Left ventricle myocardium inferior (tissue), 1 donor: ENCODE results near the gene AQP12A. TPM values are rescaled to one million over a fixed set of nuclear protein-coding genes. Genes with fewer than 3 reads are reported as not detected.
"Not testable (repeated sequence)": the region's sequence is repeated elsewhere in the genome, so short reads cannot be mapped to it uniquely, and the experiment has no call there.

Experiments used
- DNase-seq: peaks from one replicate; pipeline ENCODE4 v3.0.0-alpha.2; 2020
- H3K27ac ChIP-seq: fragments of 200-600 bp; replicated peaks from 2 replicates; pipeline ENCODE4 v1.8.0; 2021
- H3K27me3 ChIP-seq: fragments of 200-600 bp; 2 replicates; pipeline ENCODE4 v1.8.0; 2021; ENCODE audit warnings: low read depth
- H3K36me3 ChIP-seq: fragments of 200-600 bp; 2 replicates; pipeline ENCODE4 v1.8.0; 2021
- H3K4me1 ChIP-seq: fragments of 200-600 bp; 2 replicates; pipeline ENCODE4 v1.8.0; 2021
- H3K4me3 ChIP-seq: fragments of 200-600 bp; 2 replicates; pipeline ENCODE4 v1.8.0; 2021; ENCODE audit warnings: mild to moderate bottlenecking, moderate library complexity
- H3K9me3 ChIP-seq: fragments of 200-600 bp; replicated peaks from 2 replicates; pipeline ENCODE4 v1.8.0; 2021
- CTCF ChIP-seq: fragments of 200-600 bp; IDR thresholded peaks from 2 replicates; pipeline ENCODE4 v1.8.0; 2021; ENCODE audit warnings: antibody characterized with exemption, mild to moderate bottlenecking, borderline replicate concordance
- intact Hi-C: fragments of 100-400 bp; cut with micrococcal nuclease; formaldehyde crosslinking; loops from one replicate; pipeline ENCODE4 v1.11.0; 2022
- total RNA-seq: library from RNA; stranded (reverse); fragmentation: NEBNext Ultra II Directional; extraction: Animal tissue kit (Norgen Biotek cat#: 25700); gene quantifications from one replicate; pipeline ENCODE4 v1.2.1, GENCODE V29; 2021
- donor health status: DM: no; HTN: yes; CAD: no; lungs with severe emphysema.

The AQP12A gene
- total RNA-seq, 1 donor from 2014 or later, result not detected

- Histone ChIP-seq H3K9me3 (no peaks in the 10 kb centered on the region), H3K27me3 (peaks cover 23% of the 10 kb centered on the region), H3K4me3 (no peak overlapping the region), H3K36me3 (no peaks in the 10 kb centered on the region), H3K27ac (no peak overlapping the region), H3K4me1 (no peaks in the 10 kb centered on the region)
- intact Hi-C loops, result no loop called here
- no peak for TF ChIP-seq CTCF
- DNase-seq, result no peak
Observed at GRCh38 chr2:240689975-240690374, 1.7 kb upstream of the AQP12A start.

- H3K4me3 ChIP-seq, H3K4me1 ChIP-seq, intact Hi-C loops, H3K27ac ChIP-seq, H3K9me3 ChIP-seq, H3K36me3 ChIP-seq, DNase-seq: not testable (repeated sequence)
- peaks cover 23% of the 10 kb centered on the region for H3K27me3 ChIP-seq
Observed at GRCh38 chr2:240690421-240691074, 1.1 kb upstream of the AQP12A start.

- H3K4me1 ChIP-seq, H3K4me3 ChIP-seq, H3K9me3 ChIP-seq, DNase-seq, H3K36me3 ChIP-seq, intact Hi-C loops, H3K27ac ChIP-seq: not testable (repeated sequence)
- H3K27me3 ChIP-seq, result peaks cover 23% of the 10 kb centered on the region
Observed at GRCh38 chr2:240691075-240691427, 615 bp upstream of the AQP12A start.

GRCh38 chr2:240692583-240693561 is 1.2 kb downstream of the AQP12A start:
- H3K36me3 ChIP-seq, H3K27ac ChIP-seq, H3K4me1 ChIP-seq, intact Hi-C loops, H3K9me3 ChIP-seq, H3K4me3 ChIP-seq, DNase-seq: not testable (repeated sequence)
- H3K27me3 ChIP-seq, result peaks cover 16% of the 10 kb centered on the region

GRCh38 chr2:240694304-240694703 is 2.6 kb downstream of the AQP12A start:
- H3K4me3 ChIP-seq, H3K4me1 ChIP-seq, H3K9me3 ChIP-seq, intact Hi-C loops, H3K36me3 ChIP-seq, DNase-seq, H3K27ac ChIP-seq: not testable (repeated sequence)
- peaks cover 12% of the 10 kb centered on the region for H3K27me3 ChIP-seq

- H3K4me1 ChIP-seq, H3K36me3 ChIP-seq, H3K4me3 ChIP-seq, H3K27ac ChIP-seq, DNase-seq, H3K27me3 ChIP-seq, intact Hi-C loops, H3K9me3 ChIP-seq: not testable (repeated sequence)
Observed at GRCh38 chr2:240695593-240695992, 3.9 kb downstream of the AQP12A start.

GRCh38 chr2:240696469-240696868 is 4.8 kb downstream of the AQP12A start:
- intact Hi-C loops, H3K9me3 ChIP-seq: not testable (repeated sequence)

GRCh38 chr2:240698852-240699561 is 7.3 kb downstream of the AQP12A start:
- intact Hi-C loops, DNase-seq, H3K9me3 ChIP-seq, H3K4me1 ChIP-seq, H3K4me3 ChIP-seq, H3K36me3 ChIP-seq, H3K27ac ChIP-seq: not testable (repeated sequence)
- peaks cover 40% of the 10 kb centered on the region for H3K27me3 ChIP-seq

More at GRCh38 chr2:240696469-240696868, 4.8 kb downstream of the AQP12A start:
- DNase-seq, H3K27ac ChIP-seq, H3K4me1 ChIP-seq, H3K36me3 ChIP-seq, H3K4me3 ChIP-seq: not testable (repeated sequence)
- H3K27me3 ChIP-seq, result peaks cover 17% of the 10 kb centered on the region

- intact Hi-C loops, H3K27ac ChIP-seq, H3K36me3 ChIP-seq, H3K9me3 ChIP-seq, DNase-seq, H3K4me3 ChIP-seq, H3K4me1 ChIP-seq: not testable (repeated sequence)
- H3K27me3 ChIP-seq, result peaks cover 49% of the 10 kb centered on the region
Observed at GRCh38 chr2:240699835-240700234, 8.2 kb downstream of the AQP12A start.

GRCh38 chr2:240700616-240701015 is 8.9 kb downstream of the AQP12A start:
- intact Hi-C loops, DNase-seq: not testable (repeated sequence)
- peaks cover 57% of the 10 kb centered on the region for H3K27me3 ChIP-seq

More at GRCh38 chr2:240700616-240701015, 8.9 kb downstream of the AQP12A start:
- not testable (repeated sequence) for H3K27ac ChIP-seq, H3K9me3 ChIP-seq, H3K4me3 ChIP-seq, H3K4me1 ChIP-seq, H3K36me3 ChIP-seq
